GM19240 (cell line): ENCODE data around the gene ZNF584.
A peak's percentile ranks its signal among the peaks of the same experiment; 100 is the strongest.
"Not testable (repeated sequence)": the region's sequence is repeated elsewhere in the genome, so short reads cannot be mapped to it uniquely, and the experiment has no call there.

ENCODE experiments used
- DNase-seq: peaks from one replicate; pipeline ENCODE4 v3.0.0; 2011; ENCODE audit warnings: low spot score; ENCODE audit not compliant: insufficient read length

Gene ZNF584

DNA sequence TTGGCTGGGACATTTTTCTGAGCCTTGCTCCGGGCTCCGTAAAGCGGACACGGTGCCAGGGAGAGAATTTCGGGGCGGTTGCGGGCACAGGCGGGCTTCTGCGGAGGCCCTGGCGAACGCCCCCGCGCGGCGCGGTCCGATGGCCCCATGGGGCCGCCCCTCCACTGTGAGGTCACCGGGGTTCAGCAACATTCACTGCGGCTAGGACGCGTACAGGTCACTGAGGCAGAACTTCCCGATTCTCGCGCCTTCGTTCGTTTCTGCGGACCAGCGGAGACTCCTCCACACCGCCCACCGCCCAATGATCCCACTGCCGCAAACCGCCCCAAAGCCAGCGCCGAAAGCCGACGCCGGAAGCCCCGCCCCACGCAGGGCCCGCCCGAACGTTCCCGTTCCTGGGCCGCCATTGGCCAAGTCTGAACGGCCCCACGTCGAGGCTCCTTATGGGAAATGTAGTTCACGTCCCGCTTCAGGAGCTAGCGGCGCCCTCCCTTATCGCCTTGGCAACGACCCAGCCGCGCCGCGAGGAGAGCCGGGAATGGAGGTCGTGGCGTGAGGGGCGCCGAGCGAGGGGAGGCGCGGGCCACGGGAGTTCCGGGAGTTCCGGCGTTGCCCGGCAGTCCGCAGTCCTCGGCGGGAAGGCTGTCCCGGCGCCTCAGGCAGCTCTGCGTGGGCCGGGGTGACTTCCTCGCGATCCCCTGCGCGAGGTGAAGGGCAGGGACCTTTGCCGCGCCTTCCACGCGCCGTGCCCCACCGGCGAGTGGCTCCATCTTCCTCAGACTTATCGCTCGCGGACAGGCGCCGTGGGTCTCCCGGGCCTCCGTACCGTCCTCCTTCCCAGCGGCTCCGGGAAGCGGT, at the start of gene ZNF584:
ZNF584 (plus strand) TSS at position 498 of the 858 bp plus-strand sequence. CDS start 499 bp downstream, outside the sequence.
- DNase-seq, result peak; percentile 89

DNA sequence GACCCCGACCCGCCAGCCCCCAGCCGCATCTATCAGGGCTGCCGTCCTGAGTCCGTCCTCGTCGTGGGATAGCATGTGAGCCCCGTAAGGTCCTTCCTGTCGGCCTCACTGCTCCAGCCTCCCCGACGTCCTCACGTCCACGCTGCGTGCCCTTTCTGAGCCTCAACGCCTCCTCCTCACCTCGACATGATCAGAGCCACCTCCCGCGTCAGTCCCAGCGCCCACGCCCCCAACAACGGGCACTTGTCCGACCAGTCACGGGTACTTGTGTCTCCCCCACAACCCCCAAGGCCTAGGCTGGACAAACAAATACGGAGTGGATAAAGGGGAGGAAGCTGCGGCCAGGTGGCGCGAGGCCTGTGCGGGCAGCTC, 46.6 kb upstream of the ZNF584 start:
- DNase-seq, result peak; percentile 75

DNA sequence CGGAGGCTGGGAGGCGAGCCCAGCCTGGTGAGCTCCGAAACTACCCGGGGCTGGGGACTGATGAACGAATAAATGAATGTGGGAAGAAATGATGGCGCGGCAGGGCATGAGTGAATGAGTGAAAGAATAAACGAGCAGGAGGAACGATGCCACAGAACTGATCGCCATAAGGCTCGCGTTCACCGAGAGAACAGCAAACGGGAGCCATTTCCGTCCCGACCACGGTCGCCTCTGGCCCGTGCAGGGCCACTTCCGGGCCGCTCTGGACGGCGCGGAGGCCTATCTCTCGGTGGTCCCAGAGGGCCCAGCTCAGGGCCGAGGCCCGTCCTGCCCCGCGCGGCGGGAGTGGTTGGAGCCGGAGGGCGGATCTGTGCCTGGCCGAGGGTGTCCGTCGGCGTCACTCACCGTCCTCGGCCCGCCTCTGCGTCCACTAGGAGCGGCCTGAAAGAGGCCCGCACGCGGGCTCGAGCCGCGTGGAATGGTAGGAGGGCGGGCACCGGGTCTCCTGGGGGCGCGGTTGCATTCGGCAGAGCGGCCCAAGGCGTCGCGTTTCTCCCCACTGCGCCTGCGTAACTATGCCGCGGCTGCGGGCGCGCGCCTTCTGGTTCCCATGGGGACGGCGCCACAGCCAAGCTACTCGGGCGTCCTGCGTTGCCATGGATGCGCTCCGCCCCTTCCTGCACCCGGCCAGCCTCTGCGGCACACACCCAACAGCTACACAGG, 46.0 kb upstream of the ZNF584 start, which contains the start of gene ZNF497:
ZNF497 (minus strand) TSS at position 480 of the 723 bp plus-strand sequence. CDS start 5,116 bp downstream, outside the sequence.
- DNase-seq, result peak; percentile 100

GRCh38 chr19:58364146-58364545, 44.3 kb upstream of the ZNF584 start:
- DNase-seq, result no peak

- DNase-seq, result no peak
These were observed 41.6 kb upstream of the ZNF584 start for GRCh38 chr19:58366585-58367430.

GRCh38 chr19:58367698-58368454, 40.6 kb upstream of the ZNF584 start:
- no peak for DNase-seq

DNA sequence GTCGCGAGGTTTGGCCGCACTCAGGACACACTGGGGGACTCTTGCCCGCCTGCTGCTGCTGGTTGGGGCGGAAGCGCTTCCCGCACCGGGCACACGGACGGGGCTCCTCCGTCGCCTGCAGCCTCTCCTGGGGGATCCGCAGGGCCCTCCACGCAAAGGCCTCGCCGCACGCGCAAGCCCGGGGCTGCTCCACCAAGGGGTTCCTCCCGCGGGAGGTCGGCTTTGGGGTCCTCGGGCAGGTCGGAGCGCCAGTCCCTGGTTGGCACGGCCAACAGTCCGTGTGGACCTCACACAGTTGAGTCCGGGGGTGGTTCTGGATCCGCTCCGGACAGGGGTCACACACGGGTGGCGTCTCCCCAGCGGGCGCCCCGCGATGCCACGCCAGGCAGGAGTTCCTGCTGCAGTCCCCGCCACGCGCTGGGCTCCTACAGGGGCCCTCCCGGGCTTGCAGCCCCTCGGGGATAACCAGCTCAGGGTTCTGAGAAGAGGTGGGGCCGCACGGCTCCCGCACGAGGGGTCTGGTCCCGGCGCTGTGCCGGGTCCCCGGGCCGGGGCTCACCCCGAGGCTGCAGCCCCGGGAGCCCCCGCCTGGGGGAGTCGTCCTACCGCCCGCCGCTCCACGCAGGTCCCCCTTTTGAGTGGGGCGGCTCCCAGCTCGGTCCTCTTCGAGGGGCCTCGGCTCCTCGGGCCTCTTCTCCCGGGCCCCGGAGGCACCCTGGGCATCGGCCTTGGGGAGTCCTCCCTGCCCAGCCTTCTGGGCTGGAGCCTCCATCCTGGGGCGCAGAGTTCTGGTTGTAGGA, 39.7 kb upstream of the ZNF584 start:
- no peak for DNase-seq

DNA sequence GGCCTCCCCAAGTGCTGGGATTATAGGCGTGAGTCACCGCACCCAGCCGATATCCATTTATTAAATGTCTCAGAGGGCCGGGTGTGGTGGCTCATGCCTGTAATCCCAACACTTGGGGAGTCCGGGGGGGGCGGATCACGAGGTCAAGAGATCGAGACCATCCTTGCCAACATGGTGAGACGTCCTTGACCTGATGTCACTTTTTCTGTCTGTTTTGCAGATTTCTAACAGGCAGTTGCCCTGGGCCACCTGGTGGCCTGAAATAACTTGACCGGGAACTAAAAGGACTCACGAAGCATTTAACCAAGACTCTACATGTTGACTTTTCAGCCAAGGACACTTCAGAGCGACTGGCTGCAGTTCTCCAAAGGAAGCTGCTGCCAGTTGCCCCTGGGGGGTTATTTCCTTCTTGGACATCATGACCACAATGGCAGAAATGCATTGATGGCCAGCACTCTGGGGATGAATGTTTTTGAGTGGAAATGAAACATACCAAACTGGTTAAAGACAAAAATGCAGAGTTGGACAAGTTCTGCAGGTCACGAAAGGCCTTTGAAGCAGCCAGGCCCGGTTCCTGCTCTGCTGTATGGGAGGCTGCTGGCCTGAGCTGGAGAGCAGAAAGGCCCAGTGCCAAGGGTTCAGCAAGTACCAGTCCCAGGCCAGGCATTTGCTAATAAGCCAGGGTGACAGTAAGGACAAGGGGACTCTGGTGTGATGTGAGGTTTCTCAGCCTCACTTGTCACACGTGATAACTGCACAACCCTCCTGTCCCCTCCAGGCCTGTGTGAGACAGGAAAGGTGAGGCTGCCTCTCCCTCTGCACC, 35.9 kb upstream of the ZNF584 start:
- DNase-seq, result no peak

DNA sequence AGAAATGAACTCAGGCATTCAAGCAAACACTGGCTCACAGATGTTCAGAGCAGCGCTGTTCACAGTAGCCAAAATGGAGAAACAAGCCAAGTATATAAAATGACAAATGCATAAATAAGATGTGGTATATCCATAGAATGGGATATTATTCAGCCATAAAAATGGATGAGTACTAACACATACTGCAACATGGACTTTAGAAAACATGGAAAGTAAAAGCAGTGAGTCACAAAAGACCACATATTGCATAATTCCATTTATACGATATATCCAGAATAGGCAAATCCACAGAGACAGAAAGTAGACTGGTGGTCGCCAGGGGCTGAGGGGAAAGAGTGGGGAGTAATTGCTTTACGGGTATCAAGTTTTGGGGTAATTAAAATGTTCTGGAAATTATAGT, 34.2 kb upstream of the ZNF584 start:
- DNase-seq, result no peak

DNA sequence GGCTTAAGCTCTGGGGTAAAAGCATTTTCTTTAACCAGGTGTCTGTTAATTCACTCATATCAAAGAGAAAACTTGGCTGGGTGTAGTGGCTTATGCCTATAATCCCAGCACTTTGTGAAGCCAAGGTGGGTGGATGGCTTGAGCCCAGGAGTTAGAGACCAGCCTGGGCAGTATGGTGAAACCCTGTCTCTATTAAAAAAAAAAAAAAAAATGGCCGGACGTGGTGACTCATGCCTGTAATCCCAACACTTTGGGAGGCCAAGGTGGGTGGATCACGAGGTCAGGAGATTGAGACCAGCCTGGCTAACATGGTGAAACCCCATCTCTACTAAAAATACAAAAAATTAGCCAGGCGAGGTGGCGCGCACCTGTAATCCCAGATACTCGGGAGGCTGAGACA, 31.7 kb upstream of the ZNF584 start:
- not testable (repeated sequence) for DNase-seq

GRCh38 chr19:58379246-58379645, 29.2 kb upstream of the ZNF584 start:
- no peak for DNase-seq

DNA sequence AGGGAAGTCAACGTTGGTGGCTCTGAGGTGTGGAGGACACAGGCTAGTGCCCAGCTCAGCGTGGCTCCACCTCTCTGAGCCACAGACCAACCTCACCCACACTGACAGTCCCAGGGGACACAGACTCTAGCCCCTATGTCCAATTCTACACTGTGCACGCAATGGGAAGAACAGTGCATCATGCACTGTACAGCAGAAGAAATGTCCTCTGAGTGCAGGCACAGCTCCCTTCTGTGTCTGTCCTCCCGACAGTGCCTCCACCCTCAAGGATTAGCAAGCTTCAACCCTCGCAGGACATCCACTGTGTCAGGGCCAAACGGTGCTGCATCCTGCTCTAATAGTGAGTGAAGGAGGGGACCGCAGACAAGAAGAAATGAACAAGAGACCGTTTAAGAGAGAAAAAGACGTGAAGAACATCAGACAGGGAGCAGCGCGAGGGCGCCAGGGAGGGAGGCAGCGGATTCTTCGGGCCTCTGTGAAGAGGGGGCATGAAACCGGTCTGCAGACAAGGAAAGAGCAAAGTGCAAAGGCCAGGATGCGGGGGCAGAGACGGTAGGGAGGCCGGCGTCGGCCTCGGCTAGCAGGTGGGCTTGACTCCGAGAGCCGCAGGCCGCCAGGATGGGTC, 28.3 kb upstream of the ZNF584 start:
- no peak for DNase-seq

- peak; percentile 94 for DNase-seq
These were observed 27.6 kb upstream of the ZNF584 start, which contains the start of gene ZNF837 for GRCh38 chr19:58380662-58381459. ZNF837 (minus strand) TSS chr19:58381030; CDS start chr19:58369332, 11,698 bp downstream.

DNA sequence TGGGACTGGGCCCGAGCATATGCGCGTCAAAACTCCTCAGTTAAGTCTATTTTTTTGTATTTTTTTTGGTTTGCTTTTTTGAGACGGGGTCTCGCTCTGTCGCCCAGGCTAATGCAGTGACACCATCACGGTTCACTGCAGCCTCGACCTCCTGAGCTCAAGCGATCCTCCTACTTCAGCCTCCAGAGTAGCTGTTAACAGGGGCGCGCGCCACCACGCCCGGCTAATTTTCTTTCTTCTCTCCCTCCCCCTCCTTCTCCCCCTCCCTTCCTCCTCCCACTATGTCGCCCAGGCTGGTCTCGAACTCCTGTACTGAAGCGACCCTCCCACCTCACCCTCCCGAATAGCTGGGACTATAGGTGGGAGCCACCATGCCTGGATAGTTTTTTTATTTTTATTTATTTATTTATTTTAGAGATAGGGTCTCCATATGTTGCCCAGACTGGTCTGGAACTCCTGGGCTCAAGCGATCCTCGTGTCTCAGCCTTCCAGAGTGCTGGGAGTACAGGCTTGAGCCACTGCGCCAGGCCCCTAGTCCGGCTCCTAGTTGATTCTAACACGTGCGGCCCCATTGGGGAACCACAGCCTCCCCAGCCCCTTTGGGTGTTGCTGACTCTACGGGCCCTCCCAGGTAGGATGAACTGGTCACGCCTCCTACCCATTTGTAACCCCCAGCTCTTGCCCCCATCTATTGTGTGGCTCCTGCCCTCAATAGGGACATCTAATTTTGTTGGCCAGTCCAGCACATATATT, 26.8 kb upstream of the ZNF584 start:
- no peak for DNase-seq

- no peak for DNase-seq
These were observed 25.3 kb upstream of the ZNF584 start for GRCh38 chr19:58382997-58383603.

DNA sequence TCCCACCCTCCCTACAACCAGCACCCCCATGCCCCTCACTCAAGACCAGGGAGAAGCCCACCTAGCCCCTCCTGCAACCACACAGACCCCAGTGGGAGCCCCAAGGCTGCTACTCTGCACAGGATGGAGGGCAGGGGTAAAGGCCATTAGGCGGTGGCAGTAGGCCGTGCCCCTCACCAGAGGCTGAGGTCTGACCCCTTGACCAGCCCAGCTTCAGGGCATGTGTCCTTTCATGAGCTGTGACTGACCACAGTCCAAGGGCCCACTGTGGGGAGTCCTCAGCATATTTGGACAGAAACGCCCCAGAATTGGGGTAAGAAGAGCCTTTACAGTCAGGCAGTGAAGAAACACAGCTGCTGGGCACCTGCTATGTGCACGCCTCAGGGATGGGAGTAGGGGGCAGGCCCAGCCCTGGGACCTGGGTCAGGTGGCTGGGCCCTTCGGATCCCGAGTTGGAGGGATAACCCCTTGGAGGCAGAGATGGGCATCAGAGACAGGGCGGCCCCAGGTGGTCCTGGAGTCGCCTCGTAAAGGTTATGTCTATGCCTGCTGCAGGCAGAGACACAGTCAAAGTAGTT, 23.0 kb upstream of the ZNF584 start:
- DNase-seq, result no peak
